WTC11 (cell line): ENCODE results near the gene ZNF266. TPM values are rescaled to one million over a fixed set of nuclear protein-coding genes. Genes with fewer than 3 reads are reported as not detected.

Source experiments
- ATAC-seq: fragments of 200-7000 bp; cut with Tn5 transposase; 2 replicates; pipeline ENCODE4 v1.10.0; 2021; ENCODE audit warnings: mild to moderate bottlenecking, moderate library complexity
- CTCF ChIA-PET: fragments of 300-600 bp; sonication (Branson Sonifier 250); formaldehyde crosslinking; loops from one replicate; lab custom pipeline; 2021; ENCODE audit warnings: antibody characterized with exemption; lab: Charles Lee
- POLR2A ChIA-PET: fragments of 350-600 bp; sonication (Branson Sonifier 250); formaldehyde crosslinking; loops from one replicate; lab custom pipeline; 2021; ENCODE audit warnings: antibody characterized with exemption; lab: Charles Lee
- DNase-seq: peaks from one replicate; pipeline ENCODE4 v3.0.0; 2021; ENCODE audit warnings: low spot score
- H3K27ac Mint-ChIP-seq: 2 replicates; pipeline ENCODE4 v1.8.0; 2021; ENCODE audit warnings: mixed read lengths
- H3K27me3 Mint-ChIP-seq: 2 replicates; pipeline ENCODE4 v1.8.0; 2021; ENCODE audit warnings: low read depth, mild to moderate bottlenecking, moderate library complexity, mixed read lengths
- H3K36me3 Mint-ChIP-seq: 2 replicates; pipeline ENCODE4 v1.8.0; 2021; ENCODE audit warnings: mixed read lengths
- H3K4me1 Mint-ChIP-seq: 2 replicates; pipeline ENCODE4 v1.8.0; 2022; ENCODE audit warnings: mixed read lengths
- H3K4me3 Mint-ChIP-seq: 2 replicates; pipeline ENCODE4 v1.8.0; 2021; ENCODE audit warnings: mild to moderate bottlenecking, moderate library complexity, mixed read lengths
- H3K9me3 Mint-ChIP-seq: 2 replicates; pipeline ENCODE4 v1.8.0; 2021; ENCODE audit warnings: mixed read lengths
- CBFB ChIP-seq: sonication (generic); formaldehyde crosslinking; IDR thresholded peaks from 2 replicates; pipeline ENCODE4 v1.8.1; 2022; ENCODE audit warnings: mild to moderate bottlenecking, low read depth, missing genetic modification reagents
- GRHL2 ChIP-seq: fragments of 250-450 bp; sonication (Bioruptor Pico); IDR thresholded peaks from 2 replicates; pipeline ENCODE4 v1.8.0; 2022; ENCODE audit warnings: mild to moderate bottlenecking, moderate library complexity; ENCODE audit not compliant: insufficient replicate concordance, severe bottlenecking
- GTF2I ChIP-seq: fragments of 250-450 bp; sonication (Bioruptor Pico); conservative IDR thresholded peaks from 2 replicates; pipeline ENCODE4 v1.4.0; 2021; ENCODE audit warnings: mild to moderate bottlenecking
- KAT7 ChIP-seq: sonication (generic); formaldehyde crosslinking; IDR thresholded peaks from 2 replicates; pipeline ENCODE4 v1.8.1; 2023; ENCODE audit warnings: missing genetic modification reagents, mild to moderate bottlenecking, borderline replicate concordance
- SOX15 ChIP-seq: fragments of 250-450 bp; sonication (Bioruptor Pico); IDR thresholded peaks from 2 replicates; pipeline ENCODE4 v1.9.0; 2021; ENCODE audit warnings: mild to moderate bottlenecking
- ZNF263 ChIP-seq: sonication (generic); formaldehyde crosslinking; IDR thresholded peaks from 2 replicates; pipeline ENCODE4 v1.8.1; 2022; ENCODE audit warnings: low read depth, mild to moderate bottlenecking, moderate library complexity, missing genetic modification reagents
- ZNF317 ChIP-seq: sonication (generic); formaldehyde crosslinking; IDR thresholded peaks from 2 replicates; pipeline ENCODE4 v1.8.1; 2023; ENCODE audit warnings: low read depth, mild to moderate bottlenecking, moderate library complexity, missing genetic modification reagents, borderline replicate concordance
- ZNF671 ChIP-seq: fragments of 250-450 bp; sonication (Bioruptor Pico); IDR thresholded peaks from 2 replicates; pipeline ENCODE4 v1.8.0; 2021; ENCODE audit warnings: mild to moderate bottlenecking
- total RNA-seq: library from RNA; stranded (reverse); gene quantifications from 3 replicates; pipeline ENCODE4 v1.2.3, GENCODE V29; 2021
- TF ChIP-seq, protein P1 (sequence below): sonication (generic); formaldehyde crosslinking; IDR thresholded peaks from 2 replicates; pipeline ENCODE4 v1.8.0; 2022; ENCODE audit warnings: missing genetic modification reagents
- TF ChIP-seq, protein P2 (sequence below): fragments of 250-450 bp; sonication (Bioruptor Pico); IDR thresholded peaks from 2 replicates; pipeline ENCODE4 v1.9.0; 2021; ENCODE audit warnings: mild to moderate bottlenecking, borderline replicate concordance
- TF ChIP-seq, protein P3 (sequence below): fragments of 200-600 bp; IDR thresholded peaks from 2 replicates; pipeline ENCODE4 v1.8.0; 2022; ENCODE audit warnings: antibody characterized with exemption
- TF ChIP-seq, protein P4 (sequence below): sonication (generic); formaldehyde crosslinking; IDR thresholded peaks from 2 replicates; pipeline ENCODE4 v1.8.0; 2023; ENCODE audit warnings: missing genetic modification reagents, mild to moderate bottlenecking, borderline replicate concordance

Gene ZNF266
- total RNA-seq, 1 experiment from 2014 or later, result 19.4 TPM

DNA sequence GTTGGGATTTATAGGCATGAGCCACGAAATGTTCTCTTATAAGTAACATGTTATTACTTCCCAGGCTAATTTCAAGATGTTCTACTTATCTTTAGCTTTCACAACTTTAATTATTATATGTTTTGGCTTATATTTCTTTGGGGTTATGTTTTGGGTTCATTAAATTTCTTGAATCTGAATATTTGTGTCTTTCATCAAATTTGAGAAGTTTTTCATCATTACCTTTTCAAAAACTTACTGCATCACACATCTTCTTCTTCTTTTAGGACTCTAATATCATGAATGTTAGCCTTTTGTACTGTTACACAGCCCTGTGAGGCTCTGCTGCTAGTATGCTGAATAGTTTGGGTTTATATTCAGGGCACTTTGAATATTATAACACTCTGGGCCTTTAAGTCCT is 9.7 kb upstream of the ZNF266 start (continued):
- TF ChIP-seq, protein P1, sequence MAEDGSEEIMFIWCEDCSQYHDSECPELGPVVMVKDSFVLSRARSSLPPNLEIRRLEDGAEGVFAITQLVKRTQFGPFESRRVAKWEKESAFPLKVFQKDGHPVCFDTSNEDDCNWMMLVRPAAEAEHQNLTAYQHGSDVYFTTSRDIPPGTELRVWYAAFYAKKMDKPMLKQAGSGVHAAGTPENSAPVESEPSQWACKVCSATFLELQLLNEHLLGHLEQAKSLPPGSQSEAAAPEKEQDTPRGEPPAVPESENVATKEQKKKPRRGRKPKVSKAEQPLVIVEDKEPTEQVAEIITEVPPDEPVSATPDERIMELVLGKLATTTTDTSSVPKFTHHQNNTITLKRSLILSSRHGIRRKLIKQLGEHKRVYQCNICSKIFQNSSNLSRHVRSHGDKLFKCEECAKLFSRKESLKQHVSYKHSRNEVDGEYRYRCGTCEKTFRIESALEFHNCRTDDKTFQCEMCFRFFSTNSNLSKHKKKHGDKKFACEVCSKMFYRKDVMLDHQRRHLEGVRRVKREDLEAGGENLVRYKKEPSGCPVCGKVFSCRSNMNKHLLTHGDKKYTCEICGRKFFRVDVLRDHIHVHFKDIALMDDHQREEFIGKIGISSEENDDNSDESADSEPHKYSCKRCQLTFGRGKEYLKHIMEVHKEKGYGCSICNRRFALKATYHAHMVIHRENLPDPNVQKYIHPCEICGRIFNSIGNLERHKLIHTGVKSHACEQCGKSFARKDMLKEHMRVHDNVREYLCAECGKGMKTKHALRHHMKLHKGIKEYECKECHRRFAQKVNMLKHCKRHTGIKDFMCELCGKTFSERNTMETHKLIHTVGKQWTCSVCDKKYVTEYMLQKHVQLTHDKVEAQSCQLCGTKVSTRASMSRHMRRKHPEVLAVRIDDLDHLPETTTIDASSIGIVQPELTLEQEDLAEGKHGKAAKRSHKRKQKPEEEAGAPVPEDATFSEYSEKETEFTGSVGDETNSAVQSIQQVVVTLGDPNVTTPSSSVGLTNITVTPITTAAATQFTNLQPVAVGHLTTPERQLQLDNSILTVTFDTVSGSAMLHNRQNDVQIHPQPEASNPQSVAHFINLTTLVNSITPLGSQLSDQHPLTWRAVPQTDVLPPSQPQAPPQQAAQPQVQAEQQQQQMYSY (CRISPR knock-in tag), result no peak
- TF ChIP-seq KAT7 (CRISPR knock-in tag) (no peak), ZNF671 (CRISPR knock-in tag) (no peak), ZNF317 (CRISPR knock-in tag) (no peak)
- TF ChIP-seq, protein P2, sequence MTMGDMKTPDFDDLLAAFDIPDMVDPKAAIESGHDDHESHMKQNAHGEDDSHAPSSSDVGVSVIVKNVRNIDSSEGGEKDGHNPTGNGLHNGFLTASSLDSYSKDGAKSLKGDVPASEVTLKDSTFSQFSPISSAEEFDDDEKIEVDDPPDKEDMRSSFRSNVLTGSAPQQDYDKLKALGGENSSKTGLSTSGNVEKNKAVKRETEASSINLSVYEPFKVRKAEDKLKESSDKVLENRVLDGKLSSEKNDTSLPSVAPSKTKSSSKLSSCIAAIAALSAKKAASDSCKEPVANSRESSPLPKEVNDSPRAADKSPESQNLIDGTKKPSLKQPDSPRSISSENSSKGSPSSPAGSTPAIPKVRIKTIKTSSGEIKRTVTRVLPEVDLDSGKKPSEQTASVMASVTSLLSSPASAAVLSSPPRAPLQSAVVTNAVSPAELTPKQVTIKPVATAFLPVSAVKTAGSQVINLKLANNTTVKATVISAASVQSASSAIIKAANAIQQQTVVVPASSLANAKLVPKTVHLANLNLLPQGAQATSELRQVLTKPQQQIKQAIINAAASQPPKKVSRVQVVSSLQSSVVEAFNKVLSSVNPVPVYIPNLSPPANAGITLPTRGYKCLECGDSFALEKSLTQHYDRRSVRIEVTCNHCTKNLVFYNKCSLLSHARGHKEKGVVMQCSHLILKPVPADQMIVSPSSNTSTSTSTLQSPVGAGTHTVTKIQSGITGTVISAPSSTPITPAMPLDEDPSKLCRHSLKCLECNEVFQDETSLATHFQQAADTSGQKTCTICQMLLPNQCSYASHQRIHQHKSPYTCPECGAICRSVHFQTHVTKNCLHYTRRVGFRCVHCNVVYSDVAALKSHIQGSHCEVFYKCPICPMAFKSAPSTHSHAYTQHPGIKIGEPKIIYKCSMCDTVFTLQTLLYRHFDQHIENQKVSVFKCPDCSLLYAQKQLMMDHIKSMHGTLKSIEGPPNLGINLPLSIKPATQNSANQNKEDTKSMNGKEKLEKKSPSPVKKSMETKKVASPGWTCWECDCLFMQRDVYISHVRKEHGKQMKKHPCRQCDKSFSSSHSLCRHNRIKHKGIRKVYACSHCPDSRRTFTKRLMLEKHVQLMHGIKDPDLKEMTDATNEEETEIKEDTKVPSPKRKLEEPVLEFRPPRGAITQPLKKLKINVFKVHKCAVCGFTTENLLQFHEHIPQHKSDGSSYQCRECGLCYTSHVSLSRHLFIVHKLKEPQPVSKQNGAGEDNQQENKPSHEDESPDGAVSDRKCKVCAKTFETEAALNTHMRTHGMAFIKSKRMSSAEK (CRISPR knock-in tag), result no peak
- TF ChIP-seq, protein P3, sequence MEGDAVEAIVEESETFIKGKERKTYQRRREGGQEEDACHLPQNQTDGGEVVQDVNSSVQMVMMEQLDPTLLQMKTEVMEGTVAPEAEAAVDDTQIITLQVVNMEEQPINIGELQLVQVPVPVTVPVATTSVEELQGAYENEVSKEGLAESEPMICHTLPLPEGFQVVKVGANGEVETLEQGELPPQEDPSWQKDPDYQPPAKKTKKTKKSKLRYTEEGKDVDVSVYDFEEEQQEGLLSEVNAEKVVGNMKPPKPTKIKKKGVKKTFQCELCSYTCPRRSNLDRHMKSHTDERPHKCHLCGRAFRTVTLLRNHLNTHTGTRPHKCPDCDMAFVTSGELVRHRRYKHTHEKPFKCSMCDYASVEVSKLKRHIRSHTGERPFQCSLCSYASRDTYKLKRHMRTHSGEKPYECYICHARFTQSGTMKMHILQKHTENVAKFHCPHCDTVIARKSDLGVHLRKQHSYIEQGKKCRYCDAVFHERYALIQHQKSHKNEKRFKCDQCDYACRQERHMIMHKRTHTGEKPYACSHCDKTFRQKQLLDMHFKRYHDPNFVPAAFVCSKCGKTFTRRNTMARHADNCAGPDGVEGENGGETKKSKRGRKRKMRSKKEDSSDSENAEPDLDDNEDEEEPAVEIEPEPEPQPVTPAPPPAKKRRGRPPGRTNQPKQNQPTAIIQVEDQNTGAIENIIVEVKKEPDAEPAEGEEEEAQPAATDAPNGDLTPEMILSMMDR, result no peak
- TF ChIP-seq, protein P4, sequence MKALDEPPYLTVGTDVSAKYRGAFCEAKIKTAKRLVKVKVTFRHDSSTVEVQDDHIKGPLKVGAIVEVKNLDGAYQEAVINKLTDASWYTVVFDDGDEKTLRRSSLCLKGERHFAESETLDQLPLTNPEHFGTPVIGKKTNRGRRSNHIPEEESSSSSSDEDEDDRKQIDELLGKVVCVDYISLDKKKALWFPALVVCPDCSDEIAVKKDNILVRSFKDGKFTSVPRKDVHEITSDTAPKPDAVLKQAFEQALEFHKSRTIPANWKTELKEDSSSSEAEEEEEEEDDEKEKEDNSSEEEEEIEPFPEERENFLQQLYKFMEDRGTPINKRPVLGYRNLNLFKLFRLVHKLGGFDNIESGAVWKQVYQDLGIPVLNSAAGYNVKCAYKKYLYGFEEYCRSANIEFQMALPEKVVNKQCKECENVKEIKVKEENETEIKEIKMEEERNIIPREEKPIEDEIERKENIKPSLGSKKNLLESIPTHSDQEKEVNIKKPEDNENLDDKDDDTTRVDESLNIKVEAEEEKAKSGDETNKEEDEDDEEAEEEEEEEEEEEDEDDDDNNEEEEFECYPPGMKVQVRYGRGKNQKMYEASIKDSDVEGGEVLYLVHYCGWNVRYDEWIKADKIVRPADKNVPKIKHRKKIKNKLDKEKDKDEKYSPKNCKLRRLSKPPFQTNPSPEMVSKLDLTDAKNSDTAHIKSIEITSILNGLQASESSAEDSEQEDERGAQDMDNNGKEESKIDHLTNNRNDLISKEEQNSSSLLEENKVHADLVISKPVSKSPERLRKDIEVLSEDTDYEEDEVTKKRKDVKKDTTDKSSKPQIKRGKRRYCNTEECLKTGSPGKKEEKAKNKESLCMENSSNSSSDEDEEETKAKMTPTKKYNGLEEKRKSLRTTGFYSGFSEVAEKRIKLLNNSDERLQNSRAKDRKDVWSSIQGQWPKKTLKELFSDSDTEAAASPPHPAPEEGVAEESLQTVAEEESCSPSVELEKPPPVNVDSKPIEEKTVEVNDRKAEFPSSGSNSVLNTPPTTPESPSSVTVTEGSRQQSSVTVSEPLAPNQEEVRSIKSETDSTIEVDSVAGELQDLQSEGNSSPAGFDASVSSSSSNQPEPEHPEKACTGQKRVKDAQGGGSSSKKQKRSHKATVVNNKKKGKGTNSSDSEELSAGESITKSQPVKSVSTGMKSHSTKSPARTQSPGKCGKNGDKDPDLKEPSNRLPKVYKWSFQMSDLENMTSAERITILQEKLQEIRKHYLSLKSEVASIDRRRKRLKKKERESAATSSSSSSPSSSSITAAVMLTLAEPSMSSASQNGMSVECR (CRISPR knock-in tag), result no peak

DNA sequence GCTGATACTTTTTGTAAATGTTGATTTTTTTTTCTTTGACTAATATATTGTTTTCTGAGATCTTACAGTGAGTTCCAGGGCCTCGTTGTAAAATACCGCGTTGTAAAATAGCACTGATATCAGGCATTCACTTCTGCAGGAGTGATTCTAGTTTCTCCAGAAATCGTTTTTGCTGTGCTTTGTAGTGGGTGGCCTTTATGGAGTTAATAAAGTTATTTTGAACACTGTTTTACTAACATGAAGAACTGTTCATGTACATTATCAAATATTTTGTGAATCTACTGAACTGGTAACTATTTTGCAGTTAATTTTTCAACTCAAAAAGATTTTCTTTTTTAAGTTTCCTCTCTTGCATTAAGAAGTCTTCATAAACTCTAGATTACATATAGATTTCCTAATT is 985 bp upstream of the ZNF266 start:
- Mint-ChIP-seq H3K4me1 (peaks cover 17% of the 10 kb centered on the region), H3K4me3 (peak overlapping the region; percentile 94), H3K36me3 (peaks cover 14% of the 10 kb centered on the region), H3K9me3 (peaks cover 10% of the 10 kb centered on the region)
- TF ChIP-seq SOX15 (CRISPR knock-in tag) (no peak), CBFB (no peak), ZNF263 (CRISPR knock-in tag) (no peak), GTF2I (CRISPR knock-in tag) (no peak), GRHL2 (CRISPR knock-in tag) (no peak)
- TF ChIP-seq, all 79 proteins: peak for 0
- ChIA-PET POLR2A (no interaction called here), CTCF (interaction anchor here (1.5 to 1.8 kb wide), 2 partner anchors 21 to 231 kb away, joined by 6 to 7 read pairs; no protein-coding TSS in a partner anchor)
- DNase-seq (no peak), ATAC-seq (no peak)
- Mint-ChIP-seq H3K27me3 (no peaks in the 10 kb centered on the region; the same call in 1 of the 2 replicates), H3K27ac (peak overlapping the region; percentile 93; the same call in 1 of the 2 replicates)
